H9 (cell line): ENCODE results near the gene GDPD4. TPM values are rescaled to one million over a fixed set of nuclear protein-coding genes. Genes with fewer than 3 reads are reported as not detected.

Experiments used
- DNase-seq: peaks from one replicate; pipeline ENCODE4 v3.0.0-alpha.2; 2017
- H2AFZ ChIP-seq: one replicate; pipeline ENCODE4 v1.6.1; 2013; ENCODE audit warnings: mild to moderate bottlenecking, low read length, control low read depth, moderate library complexity
- H2AK5ac ChIP-seq: 2 replicates; pipeline ENCODE4 v1.6.1; 2013; ENCODE audit warnings: low read length, control low read depth, mixed read lengths; ENCODE audit not compliant: insufficient read length
- H2BK120ac ChIP-seq: one replicate; pipeline ENCODE4 v1.6.1; 2013; ENCODE audit warnings: low read depth, mild to moderate bottlenecking, low read length, control low read depth, inconsistent platforms; ENCODE audit not compliant: poor library complexity, severe bottlenecking
- H2BK12ac ChIP-seq: 2 replicates; pipeline ENCODE4 v1.6.1; 2013; ENCODE audit warnings: low read length, control low read depth, mixed read lengths, low read depth; ENCODE audit not compliant: insufficient read length
- H2BK15ac ChIP-seq: 2 replicates; pipeline ENCODE4 v1.6.1; 2013; ENCODE audit warnings: low read depth, low read length, control low read depth
- H2BK20ac ChIP-seq: one replicate; pipeline ENCODE4 v1.6.1; 2013; ENCODE audit warnings: low read depth, mild to moderate bottlenecking, low read length, control low read depth, inconsistent platforms; ENCODE audit not compliant: poor library complexity, severe bottlenecking
- H2BK5ac ChIP-seq: 2 replicates; pipeline ENCODE4 v1.6.1; 2013; ENCODE audit warnings: low read length, control low read depth, mixed read lengths; ENCODE audit not compliant: insufficient read length
- H3K14ac ChIP-seq: 2 replicates; pipeline ENCODE4 v1.6.1; 2013; ENCODE audit warnings: low read length, control low read depth; ENCODE audit not compliant: insufficient read depth
- H3K18ac ChIP-seq: 2 replicates; pipeline ENCODE4 v1.6.1; 2013; ENCODE audit warnings: low read depth, mild to moderate bottlenecking, mixed read lengths, low read length, control low read depth; ENCODE audit not compliant: insufficient read length
- H3K23ac ChIP-seq: 2 replicates; pipeline ENCODE4 v1.6.1; 2013; ENCODE audit warnings: low read length, control low read depth, mixed read lengths, low read depth; ENCODE audit not compliant: insufficient read length
- H3K23me2 ChIP-seq: 2 replicates; pipeline ENCODE4 v1.6.1; 2013; ENCODE audit warnings: low read depth, mild to moderate bottlenecking, mixed read lengths, low read length, control low read depth; ENCODE audit not compliant: insufficient read length, poor library complexity, severe bottlenecking
- H3K27ac ChIP-seq: 2 replicates; pipeline ENCODE4 v1.5.1; 2013; ENCODE audit warnings: low read length, control low read depth, mixed read lengths, low read depth; ENCODE audit not compliant: insufficient read length
- H3K27me3 ChIP-seq: 2 replicates; pipeline ENCODE4 v1.6.1; 2013; ENCODE audit warnings: low read length, control low read depth, inconsistent platforms; ENCODE audit not compliant: insufficient read depth
- H3K4ac ChIP-seq: 2 replicates; pipeline ENCODE4 v1.6.1; 2013; ENCODE audit warnings: low read depth, mild to moderate bottlenecking, control low read depth, inconsistent platforms, low read length, moderate library complexity
- H3K4me1 ChIP-seq: 2 replicates; pipeline ENCODE4 v1.6.1; 2013; ENCODE audit warnings: low read length, control low read depth, inconsistent platforms; ENCODE audit not compliant: insufficient read depth
- H3K4me2 ChIP-seq: 2 replicates; pipeline ENCODE4 v1.6.1; 2013; ENCODE audit warnings: low read length, control low read depth, mixed read lengths; ENCODE audit not compliant: insufficient read length, insufficient read depth
- H3K56ac ChIP-seq: 2 replicates; pipeline ENCODE4 v1.6.1; 2013; ENCODE audit warnings: low read depth, mild to moderate bottlenecking, mixed read lengths, low read length, control low read depth; ENCODE audit not compliant: insufficient read length
- H3K79me1 ChIP-seq: 2 replicates; pipeline ENCODE4 v1.6.1; 2013; ENCODE audit warnings: low read depth, mild to moderate bottlenecking, moderate library complexity, low read length, control low read depth, inconsistent platforms; ENCODE audit not compliant: insufficient read depth, poor library complexity, severe bottlenecking
- H3K79me2 ChIP-seq: 2 replicates; pipeline ENCODE4 v1.6.1; 2013; ENCODE audit warnings: low read length, control low read depth, inconsistent platforms; ENCODE audit not compliant: insufficient read depth
- H3K9ac ChIP-seq: 2 replicates; pipeline ENCODE4 v1.6.1; 2013; ENCODE audit warnings: low read length, control low read depth, mixed read lengths; ENCODE audit not compliant: insufficient read length; ENCODE audit errors: extremely low read depth
- H3K9me3 ChIP-seq: one replicate; pipeline ENCODE4 v1.6.1; 2013; ENCODE audit warnings: low read depth, low read length, inconsistent platforms; ENCODE audit not compliant: control insufficient read depth
- H3T11ph ChIP-seq: one replicate; pipeline ENCODE4 v1.6.1; 2013; ENCODE audit warnings: mild to moderate bottlenecking, low read length, control low read depth, inconsistent platforms
- H4K20me1 ChIP-seq: one replicate; pipeline ENCODE4 v1.6.1; 2013; ENCODE audit not compliant: control insufficient read depth, insufficient read length, insufficient read depth
- H4K5ac ChIP-seq: 2 replicates; pipeline ENCODE4 v1.6.1; 2013; ENCODE audit warnings: low read depth, mild to moderate bottlenecking, mixed read lengths, low read length, control low read depth; ENCODE audit not compliant: insufficient read length
- H4K8ac ChIP-seq: replicated peaks from 2 replicates; pipeline ENCODE4 v1.6.1; 2013; ENCODE audit warnings: low read length, control low read depth, mixed read lengths, low read depth; ENCODE audit not compliant: insufficient read length
- H4K91ac ChIP-seq: 2 replicates; pipeline ENCODE4 v1.6.1; 2013; ENCODE audit warnings: low read depth, mild to moderate bottlenecking, moderate library complexity, mixed read lengths, low read length, control low read depth; ENCODE audit not compliant: insufficient read length
- H3K27ac Mint-ChIP-seq, 3 experiments: 2 replicates in 2 of 3; 3 replicates in 1 of 3; pipeline ENCODE4 v1.8.0; 2020 to 2021; ENCODE audit warnings: mixed read lengths in 3 of 3, mild to moderate bottlenecking in 1 of 3, moderate library complexity in 1 of 3
- H3K27me3 Mint-ChIP-seq: 2 replicates; pipeline ENCODE4 v1.8.0; 2021; ENCODE audit warnings: low read depth, mild to moderate bottlenecking, moderate library complexity, mixed read lengths
- H3K36me3 Mint-ChIP-seq, 3 experiments: 2 replicates in 2 of 3; 3 replicates in 1 of 3; pipeline ENCODE4 v1.8.0; 2020 to 2021; ENCODE audit warnings: low read depth in 3 of 3, mixed read lengths in 3 of 3; ENCODE audit not compliant: insufficient read depth in 1 of 3
- H3K4me1 Mint-ChIP-seq, 2 experiments: 2 replicates each; pipeline ENCODE4 v1.8.0; 2020; ENCODE audit warnings: mixed read lengths in 2 of 2
- H3K4me3 Mint-ChIP-seq, 2 experiments: 2 replicates in 1 of 2; 3 replicates in 1 of 2; pipeline ENCODE4 v1.8.0; 2020 to 2021; ENCODE audit warnings: mild to moderate bottlenecking in 2 of 2, mixed read lengths in 2 of 2, moderate library complexity in 1 of 2
- H3K9me3 Mint-ChIP-seq, 2 experiments: 2 replicates in 1 of 2; 3 replicates in 1 of 2; pipeline ENCODE4 v1.8.0; 2020; ENCODE audit warnings: mild to moderate bottlenecking in 2 of 2, mixed read lengths in 2 of 2, moderate library complexity in 1 of 2
- WGBS: extraction: QIAGEN DNeasy Blood & Tissue Kit; methylation state at CpG from one replicate; pipeline ENCODE4 v1.1.7; 2013; ENCODE audit warnings: missing lambda C conversion rate, low lambda C conversion rate, mixed read lengths; ENCODE audit not compliant: insufficient read length; ENCODE audit errors: extremely low coverage; 5-methylcytosine and 5-hydroxymethylcytosine counted together
- total RNA-seq: library from RNA; stranded (reverse); gene quantifications from 2 replicates; pipeline ENCODE4 v1.2.1, GENCODE V29; 2021
- TF ChIP-seq, protein P1 (sequence below): fragments of 200-600 bp; sonication (generic); conservative IDR thresholded peaks from 3 replicates; pipeline ENCODE4 v1.8.0; 2021; ENCODE audit warnings: antibody characterized with exemption, mild to moderate bottlenecking

GDPD4 gene
- total RNA-seq, 1 experiment from 2014 or later = not detected

DNA sequence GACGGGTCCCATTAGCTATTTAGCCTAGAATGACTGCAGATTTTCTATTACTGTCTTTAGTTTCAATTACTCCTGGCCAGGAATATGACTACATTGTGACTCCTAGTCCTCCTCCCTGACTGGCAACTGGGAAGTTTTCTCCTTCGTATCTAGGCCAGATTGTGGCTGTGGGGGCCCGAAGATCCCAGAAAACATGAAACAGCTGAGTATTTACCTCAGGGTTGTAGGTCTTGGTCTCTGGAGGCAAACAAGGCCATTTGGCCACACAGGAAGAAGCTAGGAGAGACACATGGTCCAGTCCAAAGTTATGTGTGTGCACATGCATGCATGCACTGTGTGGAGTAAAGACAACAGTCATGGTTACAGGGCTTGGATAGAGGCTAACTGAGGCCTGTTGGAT, 10.2 kb upstream of the GDPD4 start:
- Histone ChIP-seq H2BK20ac (no peak overlapping the region), H3K27ac (no peak overlapping the region), H2BK120ac (no peak overlapping the region), H3K27me3 (no peaks in the 10 kb centered on the region), H3K9me3 (no peaks in the 10 kb centered on the region), H3K14ac (no peak overlapping the region), H3K4me1 (no peaks in the 10 kb centered on the region), H3K23ac (no peak overlapping the region), H2BK15ac (no peak overlapping the region), H3K4ac (no peak overlapping the region), H4K5ac (no peak overlapping the region), H3K23me2 (no peaks in the 10 kb centered on the region), H4K20me1 (no peaks in the 10 kb centered on the region), H3K18ac (no peak overlapping the region), H3K56ac (no peak overlapping the region), H3K79me2 (no peaks in the 10 kb centered on the region), H2BK12ac (no peak overlapping the region), H3T11ph (no peak overlapping the region), H4K91ac (no peak overlapping the region), H3K4me2 (no peak overlapping the region), H2AK5ac (no peak overlapping the region), H3K79me1 (no peaks in the 10 kb centered on the region), H2BK5ac (no peak overlapping the region), H2AFZ (no peak overlapping the region), H4K8ac (no peak overlapping the region), H3K9ac (no peak overlapping the region)
- Mint-ChIP-seq H3K27me3 (no peaks in the 10 kb centered on the region; the same call in 1 of the 2 replicates), H3K4me1 (peaks cover 9 to 13% of the 10 kb centered on the region in 2 experiments), H3K4me3 (no peak overlapping the region), H3K9me3 (no peaks in the 10 kb centered on the region), H3K27ac (no peak overlapping the region), H3K36me3 (no peaks in the 10 kb centered on the region)
- DNase-seq = no peak
- TF ChIP-seq, protein P1, sequence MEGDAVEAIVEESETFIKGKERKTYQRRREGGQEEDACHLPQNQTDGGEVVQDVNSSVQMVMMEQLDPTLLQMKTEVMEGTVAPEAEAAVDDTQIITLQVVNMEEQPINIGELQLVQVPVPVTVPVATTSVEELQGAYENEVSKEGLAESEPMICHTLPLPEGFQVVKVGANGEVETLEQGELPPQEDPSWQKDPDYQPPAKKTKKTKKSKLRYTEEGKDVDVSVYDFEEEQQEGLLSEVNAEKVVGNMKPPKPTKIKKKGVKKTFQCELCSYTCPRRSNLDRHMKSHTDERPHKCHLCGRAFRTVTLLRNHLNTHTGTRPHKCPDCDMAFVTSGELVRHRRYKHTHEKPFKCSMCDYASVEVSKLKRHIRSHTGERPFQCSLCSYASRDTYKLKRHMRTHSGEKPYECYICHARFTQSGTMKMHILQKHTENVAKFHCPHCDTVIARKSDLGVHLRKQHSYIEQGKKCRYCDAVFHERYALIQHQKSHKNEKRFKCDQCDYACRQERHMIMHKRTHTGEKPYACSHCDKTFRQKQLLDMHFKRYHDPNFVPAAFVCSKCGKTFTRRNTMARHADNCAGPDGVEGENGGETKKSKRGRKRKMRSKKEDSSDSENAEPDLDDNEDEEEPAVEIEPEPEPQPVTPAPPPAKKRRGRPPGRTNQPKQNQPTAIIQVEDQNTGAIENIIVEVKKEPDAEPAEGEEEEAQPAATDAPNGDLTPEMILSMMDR = no peak
- WGBS = no CpG with 5 or more reads among the region's 3 CpGs
